ENCODE data around the gene LDAH.

The LDAH gene

DNA sequence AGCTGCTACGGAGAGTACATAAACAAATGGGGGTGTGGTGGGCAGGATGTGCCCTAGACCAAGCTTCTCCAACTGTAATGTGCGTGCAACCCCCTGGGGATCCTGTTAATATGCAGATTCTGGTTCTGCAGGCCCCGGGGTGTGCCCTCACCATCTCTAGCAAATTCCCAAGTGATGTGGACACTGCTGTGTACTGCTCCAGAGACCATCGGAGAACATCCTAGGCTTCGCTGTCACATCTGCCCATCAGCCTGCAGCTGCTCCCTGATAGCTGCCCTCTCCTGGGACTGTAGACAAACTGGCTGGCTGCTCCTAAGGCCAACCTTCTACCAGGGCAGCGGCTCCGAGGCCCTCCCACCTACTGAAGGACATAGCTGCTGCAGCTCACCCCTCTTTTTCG is 175.2 kb downstream of the LDAH start:
- no peak for DNase-seq (ENCODE audit: low read depth, low spot score)
- H3K4me3 ChIP-seq (ENCODE audit: low read length), result no peak overlapping the region

DNA sequence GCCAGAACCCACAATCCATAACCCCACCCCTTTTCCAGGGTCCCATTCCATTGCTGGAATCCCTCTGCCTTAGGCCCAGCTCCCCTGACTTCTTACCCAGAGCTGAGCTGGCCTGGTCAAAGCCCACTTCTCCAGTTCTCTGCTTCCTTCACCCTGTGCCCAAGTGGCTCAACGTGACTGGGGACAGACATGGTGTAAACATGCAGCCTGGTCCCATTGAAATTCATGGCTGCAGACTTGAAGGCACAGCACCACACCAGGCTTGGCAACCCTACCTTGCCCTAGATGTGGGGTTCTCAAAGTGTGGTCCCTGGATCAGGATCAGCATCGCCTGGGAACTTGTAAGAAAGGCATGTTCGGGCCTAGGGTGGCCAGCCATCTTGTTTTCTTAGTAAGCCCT is 175.7 kb downstream of the LDAH start:
- DNase-seq (ENCODE audit: low read depth, low spot score), result no peak

DNA sequence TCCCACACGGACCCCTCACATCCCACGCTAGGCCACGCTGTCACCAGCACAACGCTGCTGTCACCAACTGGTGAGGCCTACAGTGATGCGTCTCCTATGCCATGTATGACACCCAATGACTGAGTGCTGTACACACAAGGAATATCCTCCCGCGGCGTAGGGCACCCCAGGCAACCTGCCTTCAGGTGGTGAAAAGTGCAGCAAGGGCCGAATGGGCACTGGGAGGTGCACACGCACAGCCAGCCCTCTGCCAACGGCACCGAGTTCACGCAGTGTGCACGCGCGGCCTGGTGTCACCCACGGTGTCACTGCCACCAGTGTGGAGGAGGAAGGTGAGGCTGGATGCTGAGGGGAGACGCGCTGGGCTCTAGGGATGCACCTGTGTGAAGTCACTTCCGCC is 176.5 kb downstream of the LDAH start:
- DNase-seq (ENCODE audit: low read depth, low spot score), result no peak
- no peak overlapping the region for H3K4me3 ChIP-seq (ENCODE audit: low read length)

More for the DNA sequence above, 175.7 kb downstream of the LDAH start:
- H3K4me3 ChIP-seq (ENCODE audit: low read length), result no peak overlapping the region

DNA sequence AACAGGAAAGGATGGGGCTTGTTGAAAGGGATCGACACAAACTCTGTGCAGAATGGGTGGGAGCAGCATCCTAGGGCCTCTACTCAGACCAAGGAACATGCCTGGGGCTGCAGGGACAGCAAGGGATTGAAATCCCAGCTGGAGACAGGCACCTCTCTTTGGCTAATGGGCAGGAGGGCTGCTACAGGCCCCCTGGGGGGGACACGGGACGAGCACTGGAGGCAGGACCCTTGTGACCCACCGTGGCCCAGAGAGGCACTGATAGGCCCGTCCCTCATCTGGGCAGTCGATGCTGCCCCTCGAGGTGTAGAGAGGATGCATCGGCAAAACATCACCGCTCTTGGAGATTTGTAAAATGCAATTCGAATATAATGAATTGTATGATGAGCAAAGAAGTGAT is 177.1 kb downstream of the LDAH start:
- H3K4me3 ChIP-seq (ENCODE audit: low read length), result no peak overlapping the region
- DNase-seq (ENCODE audit: low read depth, low spot score), result no peak

DNA sequence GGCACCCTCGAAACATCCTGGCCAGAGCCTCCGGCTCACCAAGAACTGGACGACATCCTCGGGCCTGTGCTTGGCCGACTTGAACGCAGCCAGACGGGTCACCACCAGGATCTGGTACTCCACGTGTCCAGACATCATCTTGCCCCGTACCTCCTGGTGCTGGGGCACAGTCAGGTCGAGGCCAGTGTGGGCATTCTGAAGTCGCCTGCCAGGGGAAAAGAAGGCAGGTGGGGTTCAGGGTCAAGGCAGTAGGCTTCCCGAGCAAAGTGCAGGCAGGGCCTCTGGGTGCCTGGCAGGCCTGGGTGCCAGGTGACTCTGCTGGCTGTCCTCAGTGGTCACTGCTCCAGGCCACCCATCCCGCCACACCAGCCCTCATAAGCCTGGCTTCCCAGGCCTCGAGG is 177.6 kb downstream of the LDAH start:
- no peak overlapping the region for H3K4me3 ChIP-seq (ENCODE audit: low read length)
- DNase-seq (ENCODE audit: low read depth, low spot score), result no peak

DNA sequence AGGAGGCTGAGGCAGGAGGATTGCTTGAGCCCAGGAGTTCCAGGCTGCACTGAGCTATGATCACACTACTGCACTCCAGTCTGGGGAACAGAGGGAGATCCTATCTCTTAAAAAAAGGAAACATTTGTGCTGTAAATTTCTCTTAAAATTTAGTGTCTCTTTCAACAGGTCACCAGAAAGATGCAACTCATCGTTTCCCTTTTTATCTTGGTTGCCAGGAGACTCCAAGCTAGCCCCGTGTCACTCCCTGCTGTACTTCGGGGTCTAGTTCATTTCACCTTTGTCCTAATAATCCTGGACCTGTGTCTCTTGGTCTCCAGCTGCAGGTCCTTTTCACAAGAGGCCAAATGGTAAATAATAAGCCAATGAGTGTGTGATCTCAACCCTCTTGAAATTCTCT is 179.1 kb downstream of the LDAH start:
- H3K4me3 ChIP-seq (ENCODE audit: low read length), result no peak overlapping the region

DNA sequence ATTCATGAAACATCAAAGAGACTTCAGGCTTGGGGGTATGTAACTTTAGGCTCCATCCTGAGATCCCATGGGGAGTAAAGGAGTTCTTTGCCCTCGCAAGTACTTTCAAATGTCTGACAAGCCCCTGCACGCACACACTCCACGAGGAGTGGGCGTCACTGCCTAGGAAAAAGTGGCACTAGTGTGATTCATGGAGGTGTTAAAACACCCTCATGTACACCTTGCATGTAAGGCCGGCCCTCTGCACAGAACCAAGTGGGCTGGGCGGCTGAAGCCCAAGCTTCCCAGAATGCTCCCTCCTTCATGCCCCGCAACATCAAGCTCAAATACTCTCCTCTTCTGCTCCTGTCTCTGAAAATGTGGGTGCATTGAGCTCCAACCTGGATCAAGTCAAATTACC is 179.8 kb downstream of the LDAH start:
- no peak overlapping the region for H3K4me3 ChIP-seq (ENCODE audit: low read length)
- DNase-seq (ENCODE audit: low read depth, low spot score), result no peak

More for the DNA sequence above, 179.1 kb downstream of the LDAH start:
- no peak for DNase-seq (ENCODE audit: low read depth, low spot score)

DNA sequence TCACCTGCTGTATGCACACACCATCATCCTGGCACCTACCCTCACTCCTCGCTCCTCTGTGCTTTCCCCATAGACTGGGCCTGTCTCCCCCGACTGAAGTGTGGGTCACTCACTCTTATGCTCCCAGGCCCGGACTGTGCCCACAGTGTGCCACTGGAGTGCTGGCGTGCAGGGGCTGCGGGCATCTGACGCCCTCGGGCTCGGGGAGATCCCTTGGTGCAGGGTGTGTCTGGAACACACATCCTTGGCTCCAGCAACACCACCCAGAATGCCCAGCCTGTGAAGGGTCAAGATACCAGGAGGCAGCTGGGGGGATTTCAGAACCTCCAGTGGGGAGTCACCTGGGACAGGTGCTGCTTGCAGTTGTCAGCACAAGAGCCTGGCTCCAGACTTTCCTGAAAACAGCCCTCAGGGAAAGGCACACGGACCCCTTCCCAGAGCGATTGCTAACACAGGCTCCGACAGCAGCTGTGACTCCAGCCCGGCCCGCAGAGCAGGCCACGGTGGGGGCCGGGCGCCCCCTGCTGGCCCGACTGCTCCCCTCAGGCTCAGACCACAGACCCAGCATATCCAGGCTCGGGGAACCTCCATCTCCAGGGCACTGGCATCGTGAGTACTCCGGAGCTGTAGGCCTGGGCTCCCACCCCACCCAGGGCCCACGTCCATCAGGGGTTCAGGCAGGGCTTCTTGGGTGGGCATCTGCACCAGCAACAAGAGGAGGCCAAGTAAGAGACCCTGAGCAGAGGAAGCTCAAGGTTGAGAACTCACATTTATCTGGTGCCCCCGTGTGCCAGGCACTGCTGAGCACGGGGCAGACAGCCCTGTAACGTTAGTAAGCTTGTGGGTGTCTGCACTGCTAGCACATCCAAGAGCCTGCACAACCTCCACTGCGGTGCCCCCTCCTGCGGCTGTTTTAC is 180.6 kb downstream of the LDAH start:
- no peak overlapping the region for H3K4me3 ChIP-seq (ENCODE audit: low read length)
- peak; percentile 38 for DNase-seq (ENCODE audit: low read depth, low spot score)

DNA sequence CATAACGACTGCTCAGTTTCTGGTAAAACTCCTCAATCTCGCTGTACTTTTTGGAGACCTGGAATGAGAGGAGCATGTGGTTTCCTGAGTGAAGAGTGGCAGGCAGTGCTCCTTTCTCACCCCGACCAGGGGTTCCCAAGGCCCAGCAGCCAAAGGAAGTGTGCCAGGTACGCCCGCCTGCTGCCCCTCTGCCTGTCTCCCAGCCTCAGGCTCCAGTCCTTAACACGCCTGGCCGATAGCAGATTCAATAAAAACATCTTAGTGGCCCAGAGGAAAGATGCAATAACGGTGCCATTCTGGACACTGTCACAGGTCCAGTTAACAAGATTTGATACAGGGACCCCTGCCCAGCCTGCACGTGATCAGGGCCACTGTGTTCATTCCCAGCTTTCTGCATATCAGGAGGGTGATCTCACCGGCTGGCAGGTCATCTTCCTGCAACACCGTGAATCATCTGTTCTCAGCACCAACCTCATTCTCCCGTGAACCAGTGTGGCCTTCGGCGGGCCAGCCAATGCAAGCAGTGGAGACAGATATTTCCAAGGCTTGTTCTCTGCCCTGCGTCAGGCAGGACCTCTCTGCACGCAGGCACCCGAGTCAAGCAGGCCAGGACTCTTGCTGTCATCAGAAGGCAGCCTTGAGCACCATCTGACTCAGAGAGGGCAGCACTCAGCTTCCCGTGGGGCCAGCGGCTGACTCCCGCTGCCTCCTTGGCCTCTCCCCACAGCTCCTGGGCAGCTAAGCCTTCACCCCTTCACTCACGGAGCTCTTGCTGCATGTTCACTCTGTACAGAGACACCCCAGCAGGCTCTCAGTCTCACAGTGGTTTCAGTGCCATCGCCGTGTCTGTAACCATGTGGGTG is 181.5 kb downstream of the LDAH start:
- DNase-seq (ENCODE audit: low read depth, low spot score), result no peak

DNA sequence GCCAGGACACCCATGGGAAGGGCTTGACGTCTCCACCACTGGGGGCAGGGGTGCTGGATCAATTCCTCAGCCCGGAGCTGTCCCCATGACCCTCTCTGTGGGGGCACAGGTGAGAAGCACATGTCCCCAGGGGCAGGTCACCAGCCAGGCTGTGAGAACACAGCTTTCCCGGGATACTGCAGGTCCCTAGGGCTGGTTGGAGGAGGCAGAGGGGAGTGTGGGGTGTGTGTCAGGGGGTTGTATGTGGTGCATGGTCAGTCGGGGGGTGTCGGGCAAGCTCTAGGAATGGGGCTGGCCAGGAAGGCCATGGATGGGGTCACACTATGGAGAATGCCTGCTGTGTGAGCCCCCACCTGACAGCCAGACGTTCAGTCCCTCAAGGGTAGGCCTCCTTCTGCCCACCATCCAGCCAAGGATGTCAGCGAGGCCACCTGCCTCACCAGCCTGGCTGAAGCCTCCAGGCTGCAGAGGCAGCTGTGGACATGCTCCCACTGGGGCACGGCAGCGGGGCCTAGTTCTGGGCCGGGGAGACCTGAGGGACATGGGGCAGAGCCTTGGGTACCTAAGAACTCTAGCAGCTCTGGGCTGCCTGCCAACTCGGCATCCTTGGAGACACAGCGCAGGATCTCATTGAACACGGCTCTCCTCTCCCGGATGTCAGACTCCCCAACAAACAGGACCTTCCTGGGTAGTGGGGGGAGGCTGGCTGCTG is 182.3 kb downstream of the LDAH start:
- DNase-seq (ENCODE audit: low read depth, low spot score), result no peak
- H3K4me3 ChIP-seq (ENCODE audit: low read length), result no peak overlapping the region

More for the DNA sequence above, 181.5 kb downstream of the LDAH start:
- H3K4me3 ChIP-seq (ENCODE audit: low read length), result no peak overlapping the region

DNA sequence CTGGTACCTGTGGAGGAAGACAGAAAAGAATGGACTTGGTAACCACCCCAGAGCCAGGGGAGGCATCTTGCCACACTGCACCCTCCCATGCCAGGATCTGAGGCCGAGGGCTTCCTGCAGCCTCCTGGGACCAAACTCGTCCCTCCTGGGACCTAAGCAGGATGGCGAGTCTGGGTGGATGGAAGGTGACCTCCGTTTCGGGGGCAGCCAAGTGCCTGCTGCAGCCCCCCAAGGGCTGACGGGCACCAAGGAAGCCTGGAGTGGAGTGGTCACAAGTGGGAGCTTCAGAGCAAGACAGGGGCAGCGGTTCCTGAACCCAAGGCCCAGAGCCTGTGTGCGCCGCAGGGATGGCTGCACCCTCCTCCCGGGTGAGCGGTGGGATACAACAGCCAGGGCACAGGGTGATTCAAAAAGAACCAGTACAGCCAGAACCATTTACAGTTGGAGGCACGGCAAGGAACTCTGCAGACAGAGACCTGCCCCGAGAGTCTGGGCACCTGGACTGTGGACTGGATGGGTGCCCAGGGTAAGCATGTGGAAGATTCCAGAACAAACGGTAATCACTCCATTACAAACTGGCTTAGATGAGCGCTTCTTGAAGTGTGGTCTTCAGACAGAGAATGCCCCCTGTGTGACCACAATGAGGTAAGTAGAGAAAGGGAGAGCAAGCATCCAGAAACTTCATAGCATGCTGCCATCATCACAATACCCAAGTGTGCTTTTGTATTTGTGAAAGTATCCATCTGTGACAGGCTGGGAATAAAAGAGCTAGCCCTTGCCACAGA is 184.1 kb downstream of the LDAH start:
- DNase-seq (ENCODE audit: low read depth, low spot score), result no peak
- no peak overlapping the region for H3K4me3 ChIP-seq (ENCODE audit: low read length)

DNA sequence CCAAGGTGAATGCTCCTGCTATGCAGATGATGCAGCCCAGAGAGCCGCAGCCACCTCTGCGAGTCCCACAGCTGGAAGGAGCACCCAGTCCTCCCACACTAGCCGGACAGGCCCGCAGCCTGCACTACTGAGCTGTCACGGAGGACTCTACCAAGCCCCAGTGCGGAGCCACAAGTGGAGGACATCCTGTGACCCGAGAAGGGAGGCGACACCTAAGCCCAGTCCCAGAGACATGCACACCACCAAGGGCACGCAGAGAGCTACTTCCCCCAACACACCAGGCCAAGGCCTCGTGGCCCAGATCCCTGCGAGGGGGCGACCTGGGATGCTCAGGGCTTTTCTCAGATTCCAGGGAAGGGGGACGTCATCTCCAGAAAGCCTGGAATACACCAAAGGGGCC is 184.9 kb downstream of the LDAH start:
- DNase-seq (ENCODE audit: low read depth, low spot score), result no peak
- no peak overlapping the region for H3K4me3 ChIP-seq (ENCODE audit: low read length)

DNA sequence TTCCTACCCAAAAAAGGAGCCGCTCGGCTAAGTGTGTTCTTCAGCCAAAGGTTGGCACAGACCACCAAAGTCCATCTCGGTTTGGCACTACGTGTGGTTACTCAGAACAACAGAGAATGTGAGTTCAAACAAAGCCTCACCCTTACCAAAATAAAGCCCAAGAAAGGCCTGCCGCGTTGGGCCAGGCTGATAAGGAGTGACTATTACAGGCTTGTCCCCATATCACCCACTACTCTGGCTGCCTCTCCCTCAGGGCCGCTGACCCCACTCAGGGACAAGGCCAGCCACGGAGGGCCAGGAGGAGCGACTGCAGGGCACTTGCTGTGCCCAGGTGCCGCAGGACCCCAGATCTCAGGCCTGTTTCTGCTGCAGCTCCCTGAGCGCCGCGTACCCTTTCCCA is 185.8 kb downstream of the LDAH start:
- H3K4me3 ChIP-seq (ENCODE audit: low read length), result no peak overlapping the region
- DNase-seq (ENCODE audit: low read depth, low spot score), result no peak

DNA sequence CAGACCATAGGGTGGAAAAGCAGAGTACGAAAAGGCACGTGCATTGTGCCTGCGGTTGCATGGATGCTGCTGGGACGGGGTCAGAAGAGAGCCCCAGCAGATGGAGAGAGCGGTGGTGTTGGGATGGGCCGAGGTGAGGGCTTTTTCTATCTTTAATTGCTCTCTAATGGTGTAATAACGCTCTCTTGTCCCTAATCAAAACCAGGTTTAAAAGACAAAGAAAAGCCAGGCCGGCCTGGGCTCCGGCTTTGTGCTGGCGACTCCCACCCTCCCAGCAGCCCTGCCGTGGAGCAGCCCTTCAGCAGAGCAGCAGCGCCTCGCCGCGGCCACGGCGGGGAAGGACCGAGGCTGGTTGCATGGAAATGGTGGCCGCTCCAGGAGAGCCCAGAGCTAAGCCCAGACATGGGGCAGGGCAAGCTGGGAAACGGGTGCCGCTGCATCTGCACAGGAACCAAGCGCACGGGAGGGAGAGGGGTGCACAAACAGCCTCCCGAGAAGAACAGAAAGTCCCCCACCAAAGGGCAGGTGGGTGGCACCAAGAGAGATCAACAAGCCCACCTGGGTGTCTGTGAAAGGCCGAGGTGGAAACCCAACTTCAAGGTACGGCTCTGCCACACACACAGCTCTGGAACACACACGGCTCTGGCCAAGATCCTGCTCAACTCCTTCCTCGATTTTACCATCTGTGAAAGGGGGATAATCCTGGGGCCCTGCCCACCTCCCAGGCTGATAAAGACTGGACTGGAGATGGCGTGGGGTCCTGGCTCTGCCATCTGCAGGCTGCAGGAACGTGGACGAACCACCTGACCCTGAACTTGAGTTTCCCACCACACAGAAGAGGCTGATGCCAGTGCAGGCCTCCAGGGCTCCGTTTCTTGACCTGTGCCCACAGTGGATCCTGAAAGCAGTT is 187.0 kb downstream of the LDAH start:
- no peak overlapping the region for H3K4me3 ChIP-seq (ENCODE audit: low read length)
- DNase-seq (ENCODE audit: low read depth, low spot score), result no peak

DNA sequence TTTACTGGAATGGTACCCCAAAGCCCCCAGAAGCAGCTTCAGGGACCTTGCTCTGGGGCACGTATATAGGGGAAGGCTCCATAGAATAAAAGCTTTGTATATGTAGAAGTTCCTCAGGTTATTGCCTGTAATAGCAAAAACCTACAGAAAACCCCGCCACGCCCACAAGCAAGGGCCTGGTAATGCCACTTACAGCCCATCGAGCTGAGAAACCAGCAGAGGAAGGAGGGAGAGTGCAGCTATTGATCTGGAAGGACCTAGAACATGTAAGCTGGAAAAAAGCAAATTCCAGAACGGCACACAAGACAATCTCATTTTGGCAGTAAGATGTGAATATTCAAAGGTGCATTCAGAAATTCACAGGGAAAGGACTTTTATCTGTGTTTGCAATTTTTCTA is 187.8 kb downstream of the LDAH start:
- DNase-seq (ENCODE audit: low read depth, low spot score), result no peak
- H3K4me3 ChIP-seq (ENCODE audit: low read length), result no peak overlapping the region

DNA sequence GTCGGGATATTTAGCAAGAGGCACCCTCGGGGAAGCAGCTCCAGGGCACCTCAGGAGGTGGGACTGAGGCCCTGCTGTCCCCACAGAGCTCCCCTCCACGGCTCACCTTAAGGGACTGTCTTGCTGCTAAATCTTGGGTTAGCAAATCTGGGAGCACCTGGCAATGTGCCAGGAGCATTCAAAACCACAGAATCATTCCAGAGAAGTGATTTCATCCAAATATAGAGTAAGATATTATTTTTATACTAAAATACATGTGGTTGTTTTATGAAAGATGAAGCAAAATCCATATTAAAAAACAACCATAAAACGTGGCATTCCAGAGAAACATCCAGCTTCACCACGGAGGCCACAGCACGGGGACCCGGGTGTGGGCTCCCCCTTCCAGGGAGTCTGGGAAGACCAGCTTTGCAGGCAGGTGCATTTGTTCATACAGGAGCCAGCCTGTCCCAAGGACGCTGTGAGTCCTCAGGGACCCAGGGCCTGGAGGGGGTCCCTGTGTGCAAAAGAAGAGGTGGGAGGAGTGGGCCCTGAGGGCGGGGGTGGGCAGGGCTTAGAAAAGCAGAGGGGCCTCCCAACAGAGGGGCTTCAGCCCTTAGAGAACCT is 188.3 kb downstream of the LDAH start:
- DNase-seq (ENCODE audit: low read depth, low spot score), result no peak
- no peak overlapping the region for H3K4me3 ChIP-seq (ENCODE audit: low read length)
